ENCODE results near the gene CES3. TPM values are rescaled to one million over a fixed set of nuclear protein-coding genes. Genes with fewer than 3 reads are reported as not detected.
"Not testable (repeated sequence)": the region's sequence is repeated elsewhere in the genome, so short reads cannot be mapped to it uniquely, and the experiment has no call there.

Gene CES3
- total RNA-seq, 1 donor from 2014 or later, result 4.8 TPM

- H3K27ac Mint-ChIP-seq, result no peak overlapping the region
Measured at GRCh38 chr16:66932076-66932475, 29.0 kb upstream of the CES3 start.

GRCh38 chr16:66933776-66934137 is 27.3 kb upstream of the CES3 start:
- no peaks in the 10 kb centered on the region for H3K9me3 Mint-ChIP-seq (ENCODE audit: low read depth)
- peaks cover 22% of the 10 kb centered on the region for H3K4me1 Mint-ChIP-seq (ENCODE audit: low read depth)
- no peaks in the 10 kb centered on the region for H3K27me3 Mint-ChIP-seq
- DNase-seq (ENCODE audit: low spot score, unreplicated experiment), result no peak
- peak overlapping the region; percentile 94 for H3K4me3 Mint-ChIP-seq (ENCODE audit: low read depth)
- no peak for TF ChIP-seq CTCF (IDR thresholded peaks at IDR 0.05; ENCODE audit: unreplicated experiment)
- no peaks in the 10 kb centered on the region for H3K36me3 Mint-ChIP-seq (ENCODE audit: insufficient read depth)
- peak overlapping the region; percentile 96 for H3K27ac Mint-ChIP-seq

More at GRCh38 chr16:66932076-66932475, 29.0 kb upstream of the CES3 start:
- Mint-ChIP-seq H3K9me3 (ENCODE audit: low read depth) (no peaks in the 10 kb centered on the region), H3K27me3 (peaks cover 10% of the 10 kb centered on the region), H3K4me1 (ENCODE audit: low read depth) (peaks cover 22% of the 10 kb centered on the region), H3K36me3 (ENCODE audit: insufficient read depth) (no peaks in the 10 kb centered on the region), H3K4me3 (ENCODE audit: low read depth) (peak overlapping the region; percentile 94)
- no peak for DNase-seq (ENCODE audit: low spot score, unreplicated experiment)
- no peak for TF ChIP-seq CTCF (IDR thresholded peaks at IDR 0.05; ENCODE audit: unreplicated experiment)

GRCh38 chr16:66934138-66934838 is 26.8 kb upstream of the CES3 start, which contains the start of gene CIAO2B:
Gene CIAO2B (minus strand): TSS chr16:66934402. CDS start chr16:66934364, 38 bp downstream.
- Mint-ChIP-seq H3K36me3 (ENCODE audit: insufficient read depth) (no peaks in the 10 kb centered on the region), H3K9me3 (ENCODE audit: low read depth) (no peaks in the 10 kb centered on the region), H3K4me1 (ENCODE audit: low read depth) (peaks cover 22% of the 10 kb centered on the region), H3K4me3 (ENCODE audit: low read depth) (peak within 1 kb of the TSS; percentile 94), H3K27ac (peak within 1 kb of the TSS; percentile 96), H3K27me3 (no peaks in the 10 kb centered on the region)
- no peak for TF ChIP-seq CTCF (IDR thresholded peaks at IDR 0.05; ENCODE audit: unreplicated experiment)
- peak; percentile 72 for DNase-seq (ENCODE audit: low spot score, unreplicated experiment)

- H3K4me3 Mint-ChIP-seq (ENCODE audit: low read depth), result peak overlapping the region; percentile 94
- not testable (repeated sequence) for H3K27me3 Mint-ChIP-seq; H3K36me3 Mint-ChIP-seq (ENCODE audit: insufficient read depth); H3K9me3 Mint-ChIP-seq (ENCODE audit: low read depth); DNase-seq (ENCODE audit: low spot score, unreplicated experiment)
- H3K4me1 Mint-ChIP-seq (ENCODE audit: low read depth), result peaks cover 22% of the 10 kb centered on the region
- H3K27ac Mint-ChIP-seq, result peak overlapping the region; percentile 96
Measured at GRCh38 chr16:66934839-66935313, 26.2 kb upstream of the CES3 start.

DNA sequence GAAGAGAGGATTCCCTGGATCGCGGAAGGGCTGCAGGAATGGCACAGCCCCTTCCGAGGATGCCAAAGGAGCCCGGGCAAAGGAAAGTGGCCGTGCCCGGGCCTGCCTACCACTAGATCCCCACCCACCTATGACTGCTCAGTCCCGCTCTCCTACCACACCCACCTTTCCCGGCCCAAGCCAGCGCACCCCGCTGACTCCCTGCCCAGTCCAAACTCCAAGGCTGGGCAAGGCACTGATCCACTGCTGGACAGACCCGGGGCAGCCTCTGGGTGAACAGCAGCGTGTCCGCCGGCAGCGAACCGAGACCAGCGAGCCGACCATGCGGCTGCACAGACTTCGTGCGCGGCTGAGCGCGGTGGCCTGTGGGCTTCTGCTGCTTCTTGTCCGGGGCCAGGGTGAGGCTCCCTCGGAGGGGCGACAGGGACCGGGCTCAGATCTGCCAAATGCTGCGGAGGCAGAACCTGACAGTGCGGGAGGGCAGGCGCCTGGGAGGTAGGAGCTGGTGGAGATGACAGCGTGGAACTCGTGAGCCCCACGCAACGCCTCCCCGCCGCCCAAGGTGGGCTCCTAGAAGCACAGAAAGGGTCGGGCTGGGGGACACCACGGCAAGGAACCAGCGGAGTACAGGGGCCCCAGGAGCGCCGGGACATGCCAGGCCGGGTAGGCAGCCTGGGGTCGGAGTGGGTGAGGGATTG is 25.6 kb upstream of the CES3 start, which contains the start of gene CES2:
CES2 (plus strand) TSS at position 203 of the 698 bp plus-strand sequence; CDS start at position 323, 120 bp downstream.
- peak within 1 kb of the TSS; percentile 96 for H3K27ac Mint-ChIP-seq
- peak within 1 kb of the TSS; percentile 94 for H3K4me3 Mint-ChIP-seq (ENCODE audit: low read depth)

More for the DNA sequence above, 25.6 kb upstream of the CES3 start, which contains the start of gene CES2:
- Mint-ChIP-seq H3K9me3 (ENCODE audit: low read depth) (no peaks in the 10 kb centered on the region), H3K27me3 (no peaks in the 10 kb centered on the region), H3K4me1 (ENCODE audit: low read depth) (peaks cover 22% of the 10 kb centered on the region), H3K36me3 (ENCODE audit: insufficient read depth) (no peaks in the 10 kb centered on the region)
- no peak for DNase-seq (ENCODE audit: low spot score, unreplicated experiment)
- no peak for TF ChIP-seq CTCF (IDR thresholded peaks at IDR 0.05; ENCODE audit: unreplicated experiment)

Data from progenitor cell of endocrine pancreas (in vitro differentiated cells).